ENCODE results near the gene AK9.

DNA sequence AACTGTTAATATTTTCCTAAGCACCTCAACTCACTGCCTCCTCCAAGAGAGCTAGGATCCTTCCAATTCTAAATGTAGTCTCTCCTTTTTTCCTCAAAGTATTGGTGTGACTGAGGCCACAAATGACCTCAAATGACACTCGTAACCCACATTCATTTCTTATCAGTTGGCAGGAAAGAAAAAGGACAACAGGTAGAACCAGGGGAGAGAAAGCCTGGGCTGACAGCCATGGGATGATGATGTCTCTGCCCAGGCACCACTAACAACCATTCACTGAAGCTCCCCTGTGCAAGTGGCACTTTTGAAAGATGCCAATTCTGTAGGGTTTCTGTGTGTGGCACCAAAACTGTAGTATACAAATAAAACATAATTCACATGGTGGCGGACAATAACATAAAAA is 215.4 kb downstream of the AK9 start:
- TF ChIP-seq, protein P1, sequence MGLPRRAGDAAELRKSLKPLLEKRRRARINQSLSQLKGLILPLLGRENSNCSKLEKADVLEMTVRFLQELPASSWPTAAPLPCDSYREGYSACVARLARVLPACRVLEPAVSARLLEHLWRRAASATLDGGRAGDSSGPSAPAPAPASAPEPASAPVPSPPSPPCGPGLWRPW (IDR thresholded peaks at IDR 0.05) = no peak
- TF ChIP-seq, protein P2, sequence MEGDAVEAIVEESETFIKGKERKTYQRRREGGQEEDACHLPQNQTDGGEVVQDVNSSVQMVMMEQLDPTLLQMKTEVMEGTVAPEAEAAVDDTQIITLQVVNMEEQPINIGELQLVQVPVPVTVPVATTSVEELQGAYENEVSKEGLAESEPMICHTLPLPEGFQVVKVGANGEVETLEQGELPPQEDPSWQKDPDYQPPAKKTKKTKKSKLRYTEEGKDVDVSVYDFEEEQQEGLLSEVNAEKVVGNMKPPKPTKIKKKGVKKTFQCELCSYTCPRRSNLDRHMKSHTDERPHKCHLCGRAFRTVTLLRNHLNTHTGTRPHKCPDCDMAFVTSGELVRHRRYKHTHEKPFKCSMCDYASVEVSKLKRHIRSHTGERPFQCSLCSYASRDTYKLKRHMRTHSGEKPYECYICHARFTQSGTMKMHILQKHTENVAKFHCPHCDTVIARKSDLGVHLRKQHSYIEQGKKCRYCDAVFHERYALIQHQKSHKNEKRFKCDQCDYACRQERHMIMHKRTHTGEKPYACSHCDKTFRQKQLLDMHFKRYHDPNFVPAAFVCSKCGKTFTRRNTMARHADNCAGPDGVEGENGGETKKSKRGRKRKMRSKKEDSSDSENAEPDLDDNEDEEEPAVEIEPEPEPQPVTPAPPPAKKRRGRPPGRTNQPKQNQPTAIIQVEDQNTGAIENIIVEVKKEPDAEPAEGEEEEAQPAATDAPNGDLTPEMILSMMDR (IDR thresholded peaks at IDR 0.05) = no peak
- no peak for TF ChIP-seq ZFP36 (IDR thresholded peaks at IDR 0.05; ENCODE audit: borderline replicate concordance, partially characterized antibody)

Measured in A549 (cell line).